ENCODE data around the gene ALDH9A1.
"Not testable (repeated sequence)": the region's sequence is repeated elsewhere in the genome, so short reads cannot be mapped to it uniquely, and the experiment has no call there.

ALDH9A1 gene

GRCh38 chr1:165659581-165659895, 38.8 kb downstream of the ALDH9A1 start:
- DNase-seq: no peak
- no peaks in the 10 kb centered on the region for H3K9me3 ChIP-seq
- no peaks in the 10 kb centered on the region for H3K4me1 ChIP-seq
- TF ChIP-seq, protein P1, sequence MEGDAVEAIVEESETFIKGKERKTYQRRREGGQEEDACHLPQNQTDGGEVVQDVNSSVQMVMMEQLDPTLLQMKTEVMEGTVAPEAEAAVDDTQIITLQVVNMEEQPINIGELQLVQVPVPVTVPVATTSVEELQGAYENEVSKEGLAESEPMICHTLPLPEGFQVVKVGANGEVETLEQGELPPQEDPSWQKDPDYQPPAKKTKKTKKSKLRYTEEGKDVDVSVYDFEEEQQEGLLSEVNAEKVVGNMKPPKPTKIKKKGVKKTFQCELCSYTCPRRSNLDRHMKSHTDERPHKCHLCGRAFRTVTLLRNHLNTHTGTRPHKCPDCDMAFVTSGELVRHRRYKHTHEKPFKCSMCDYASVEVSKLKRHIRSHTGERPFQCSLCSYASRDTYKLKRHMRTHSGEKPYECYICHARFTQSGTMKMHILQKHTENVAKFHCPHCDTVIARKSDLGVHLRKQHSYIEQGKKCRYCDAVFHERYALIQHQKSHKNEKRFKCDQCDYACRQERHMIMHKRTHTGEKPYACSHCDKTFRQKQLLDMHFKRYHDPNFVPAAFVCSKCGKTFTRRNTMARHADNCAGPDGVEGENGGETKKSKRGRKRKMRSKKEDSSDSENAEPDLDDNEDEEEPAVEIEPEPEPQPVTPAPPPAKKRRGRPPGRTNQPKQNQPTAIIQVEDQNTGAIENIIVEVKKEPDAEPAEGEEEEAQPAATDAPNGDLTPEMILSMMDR (IDR thresholded peaks at IDR 0.05; ENCODE audit: low read depth, low read length): no peak
- no peaks in the 10 kb centered on the region for H3K27me3 ChIP-seq
- H3K36me3 ChIP-seq: no peaks in the 10 kb centered on the region
- H3K4me3 ChIP-seq (ENCODE audit: low read depth, low read length): no peak overlapping the region

GRCh38 chr1:165658766-165659580, 39.4 kb downstream of the ALDH9A1 start:
- H3K9me3 ChIP-seq; DNase-seq; H3K4me1 ChIP-seq; H3K36me3 ChIP-seq; H3K27me3 ChIP-seq; H3K4me3 ChIP-seq (ENCODE audit: low read depth, low read length): not testable (repeated sequence)

DNA sequence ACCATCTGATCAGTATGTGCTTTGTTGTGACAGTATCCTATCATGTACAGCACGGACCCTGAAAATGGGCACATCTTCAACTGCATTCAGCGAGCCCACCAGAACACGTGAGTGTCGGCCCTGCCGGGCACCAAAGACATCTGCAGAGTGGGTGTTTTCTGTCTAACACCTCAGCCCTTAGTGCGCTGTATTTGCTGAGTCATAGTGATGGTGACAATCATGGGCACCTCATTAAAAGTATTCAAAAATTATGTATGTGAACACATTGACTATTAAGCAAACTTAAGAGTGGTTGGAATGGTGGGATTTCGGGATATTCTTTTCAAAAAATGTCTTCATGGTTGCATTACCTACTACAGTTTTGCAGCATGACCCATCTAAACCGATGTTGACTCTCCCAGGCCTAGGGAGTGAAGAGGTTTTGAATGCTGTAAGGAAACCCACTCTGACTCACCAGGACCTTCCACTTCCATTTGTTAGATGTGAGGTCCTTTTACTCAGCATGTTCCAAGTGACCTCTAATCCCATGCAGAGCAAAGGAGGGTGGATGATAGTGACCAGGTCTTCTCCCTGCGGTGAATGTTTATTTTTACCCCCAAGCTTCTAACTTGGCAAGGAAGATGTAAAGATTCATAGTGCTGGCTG, 47.3 kb downstream of the ALDH9A1 start:
- H3K4me1 ChIP-seq: no peaks in the 10 kb centered on the region
- H3K9me3 ChIP-seq: no peaks in the 10 kb centered on the region
- DNase-seq: no peak
- no peaks in the 10 kb centered on the region for H3K27me3 ChIP-seq
- TF ChIP-seq, protein P1 (IDR thresholded peaks at IDR 0.05; ENCODE audit: low read depth, low read length): no peak
- no peak overlapping the region for H3K4me3 ChIP-seq (ENCODE audit: low read depth, low read length)
- H3K36me3 ChIP-seq: no peaks in the 10 kb centered on the region; the same call in none of the 2 replicates

- H3K4me1 ChIP-seq: no peaks in the 10 kb centered on the region
These were observed 49.3 kb downstream of the ALDH9A1 start for GRCh38 chr1:165648919-165649572.

DNA sequence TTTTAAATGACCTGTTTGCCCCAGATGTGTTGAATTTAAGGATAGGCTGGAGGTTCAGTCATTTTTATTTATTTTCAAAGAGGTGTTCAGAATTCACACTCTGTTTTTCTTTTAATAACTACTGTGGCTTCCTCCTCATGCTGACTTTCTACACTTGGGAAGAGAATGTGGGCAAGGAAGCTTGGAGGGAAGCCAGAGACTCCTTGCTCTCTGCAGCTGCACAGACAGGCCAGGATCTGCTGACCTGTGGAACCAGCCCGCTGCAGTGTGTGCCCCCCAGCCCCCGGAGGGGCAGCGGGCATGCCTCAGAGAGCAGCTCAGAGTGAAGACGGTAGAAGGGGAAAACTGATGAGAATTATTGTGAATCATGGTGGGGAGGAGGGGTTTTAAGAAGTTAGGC, 50.4 kb downstream of the ALDH9A1 start:
- no peaks in the 10 kb centered on the region for H3K27me3 ChIP-seq
- DNase-seq: no peak
- no peaks in the 10 kb centered on the region for H3K9me3 ChIP-seq
- no peaks in the 10 kb centered on the region for H3K4me1 ChIP-seq
- H3K4me3 ChIP-seq (ENCODE audit: low read depth, low read length): no peak overlapping the region
- H3K36me3 ChIP-seq: no peaks in the 10 kb centered on the region; the same call in 1 of the 2 replicates
- TF ChIP-seq, protein P1 (IDR thresholded peaks at IDR 0.05; ENCODE audit: low read depth, low read length): no peak

More at GRCh38 chr1:165648919-165649572, 49.3 kb downstream of the ALDH9A1 start:
- Histone ChIP-seq H3K9me3 (no peaks in the 10 kb centered on the region), H3K36me3 (no peaks in the 10 kb centered on the region; the same call in none of the 2 replicates), H3K4me3 (ENCODE audit: low read depth, low read length) (no peak overlapping the region), H3K27me3 (no peaks in the 10 kb centered on the region)
- TF ChIP-seq, protein P1 (IDR thresholded peaks at IDR 0.05; ENCODE audit: low read depth, low read length): no peak
- DNase-seq: no peak

GRCh38 chr1:165647517-165647916, 50.8 kb downstream of the ALDH9A1 start:
- DNase-seq: no peak
- Histone ChIP-seq H3K36me3 (no peaks in the 10 kb centered on the region; the same call in 1 of the 2 replicates), H3K27me3 (no peaks in the 10 kb centered on the region), H3K4me1 (no peaks in the 10 kb centered on the region), H3K4me3 (ENCODE audit: low read depth, low read length) (no peak overlapping the region), H3K9me3 (no peaks in the 10 kb centered on the region)
- TF ChIP-seq, protein P1 (IDR thresholded peaks at IDR 0.05; ENCODE audit: low read depth, low read length): no peak
